ENCODE data around the gene USP17L19.
"Not testable (repeated sequence)": the region's sequence is repeated elsewhere in the genome, so short reads cannot be mapped to it uniquely, and the experiment has no call there.

GRCh38 chr4:9243579-9243978 lies 9.6 kb upstream of the USP17L19 start, which contains the start of gene USP17L17:
- TF ChIP-seq CTCF, EZH2phosphoT487 (IDR thresholded peaks at IDR 0.05): not testable (repeated sequence)

All from neural progenitor cell (in vitro differentiated cells).